SK-N-MC (cell line): ENCODE measurements around the gene PLA2G4C.
A peak's percentile ranks its signal among the peaks of the same experiment; 100 is the strongest.
"Not testable (repeated sequence)": the region's sequence is repeated elsewhere in the genome, so short reads cannot be mapped to it uniquely, and the experiment has no call there.

Source experiments
- DNase-seq: peaks from one replicate; pipeline ENCODE4 v3.0.0-alpha.2; 2011; ENCODE audit warnings: low read depth, low spot score
- H3K27ac ChIP-seq: fragments of 200-600 bp; sonication (generic); 2 replicates; pipeline ENCODE4 v1.5.1; 2016; ENCODE audit warnings: mixed run types
- H3K36me3 ChIP-seq: fragments of 200-600 bp; sonication (generic); 2 replicates; pipeline ENCODE4 v1.6.1; 2017; ENCODE audit warnings: antibody characterized with exemption, low read length, mixed read lengths; ENCODE audit not compliant: insufficient read depth
- H3K4me3 ChIP-seq: fragments of 200-600 bp; sonication (generic); 2 replicates; pipeline ENCODE4 v1.5.1; 2016
- H3K9ac ChIP-seq: fragments of 200-600 bp; sonication (generic); 2 replicates; pipeline ENCODE4 v1.8.0; 2017; ENCODE audit warnings: mixed run types, mixed read lengths; ENCODE audit not compliant: insufficient read length
- H3K9me3 ChIP-seq: fragments of 200-600 bp; sonication (generic); 2 replicates; pipeline ENCODE4 v1.6.1; 2017; ENCODE audit warnings: low read depth, mild to moderate bottlenecking, antibody characterized with exemption, low read length, moderate library complexity, mixed read lengths
- EZH2 ChIP-seq: fragments of 200-600 bp; sonication (generic); IDR thresholded peaks from one replicate; pipeline ENCODE4 v1.6.1; 2017; ENCODE audit warnings: antibody characterized with exemption
- FOXP2 ChIP-seq: optimal IDR thresholded peaks from 2 replicates; pipeline ENCODE3; 2011; ENCODE audit warnings: mild to moderate bottlenecking, moderate library complexity; ENCODE audit not compliant: insufficient read depth; ENCODE audit errors: extremely low read length, control extremely low read depth
- POLR2AphosphoS5 ChIP-seq: IDR thresholded peaks from 2 replicates; pipeline ENCODE4 v1.6.1; 2012; ENCODE audit warnings: mild to moderate bottlenecking, low read depth, low read length, borderline replicate concordance

The PLA2G4C gene

DNA sequence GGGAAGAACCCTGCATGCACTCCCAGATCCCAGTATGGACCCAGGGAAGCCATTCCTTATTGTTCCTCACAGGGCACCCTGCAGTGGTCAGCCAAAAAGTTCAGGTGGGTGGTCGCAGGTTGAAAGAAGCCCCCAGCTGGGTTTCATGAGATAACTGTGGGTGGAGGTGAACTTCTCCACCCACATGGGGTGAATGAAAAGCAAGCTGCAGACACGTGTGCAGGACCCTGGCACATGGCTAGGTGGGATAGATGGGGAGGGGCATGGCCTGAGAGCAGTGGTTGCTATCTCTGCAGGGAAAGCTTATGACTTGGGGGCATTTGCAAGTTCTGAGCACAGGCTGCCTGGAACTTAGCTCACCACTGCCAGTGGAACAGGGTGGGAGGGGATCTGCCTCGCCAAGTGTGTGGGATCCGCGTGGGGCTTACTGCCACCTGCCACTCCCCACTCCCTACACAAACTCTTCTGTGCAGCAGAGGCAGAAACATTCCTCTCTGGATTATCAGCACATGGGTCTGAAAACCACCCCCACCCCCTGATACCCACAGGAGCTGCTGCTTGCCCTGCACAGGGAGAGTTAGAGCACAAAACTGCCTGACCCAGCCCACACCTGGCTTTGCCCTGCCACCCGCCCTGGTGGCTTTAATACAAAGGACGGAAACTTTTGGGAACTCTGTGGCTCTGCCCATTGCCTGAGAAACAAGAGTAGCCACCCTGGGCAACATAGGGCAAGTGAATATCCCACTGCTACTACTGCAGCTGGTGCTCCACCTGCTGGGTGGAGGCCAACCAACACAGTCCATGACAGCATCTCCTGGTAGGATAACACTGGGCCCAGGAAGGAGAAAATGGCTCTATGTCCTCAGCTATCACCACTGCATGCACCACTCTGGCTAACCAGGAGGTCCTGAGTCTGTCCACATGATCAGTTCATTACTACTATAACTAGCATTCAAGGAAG, 24.4 kb downstream of the PLA2G4C start:
- Histone ChIP-seq H3K4me3 (peak overlapping the region; percentile 40; the same call in 1 of the 2 replicates), H3K27ac (peak overlapping the region; percentile 96), H3K9ac (peak overlapping the region; percentile 33), H3K36me3 (no peaks in the 10 kb centered on the region), H3K9me3 (no peaks in the 10 kb centered on the region)
- TF ChIP-seq FOXP2 = no peak
- no peak for TF ChIP-seq POLR2AphosphoS5
- no peak for TF ChIP-seq EZH2
- DNase-seq = no peak

GRCh38 chr19:48085076-48085475, 25.5 kb downstream of the PLA2G4C start:
- H3K27ac ChIP-seq = peak overlapping the region; percentile 96
- H3K9ac ChIP-seq = peak overlapping the region; percentile 33
- no peaks in the 10 kb centered on the region for H3K36me3 ChIP-seq
- no peaks in the 10 kb centered on the region for H3K9me3 ChIP-seq
- H3K4me3 ChIP-seq = peak overlapping the region; percentile 20
- DNase-seq = no peak
- TF ChIP-seq POLR2AphosphoS5 = no peak
- no peak for TF ChIP-seq FOXP2
- TF ChIP-seq EZH2 = no peak

DNA sequence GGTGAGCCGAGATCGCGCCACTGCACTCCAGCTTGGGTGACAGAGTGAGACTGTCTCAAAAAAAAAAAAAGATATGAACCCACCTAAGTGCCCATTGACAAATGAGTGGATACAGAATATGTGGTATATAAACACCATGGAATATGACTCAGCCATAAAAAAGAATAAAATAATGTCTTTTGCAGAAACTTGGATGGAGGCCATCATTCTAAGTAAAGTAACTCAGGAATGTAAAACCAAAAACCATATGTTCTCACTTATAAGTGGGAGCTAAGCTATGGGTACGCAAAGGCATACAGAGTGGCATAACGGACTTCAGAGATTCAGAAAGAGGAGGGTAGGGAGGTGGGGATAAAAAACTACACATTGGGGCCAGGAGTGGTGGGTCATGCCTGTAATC, 29.5 kb downstream of the PLA2G4C start:
- TF ChIP-seq FOXP2 (no peak), POLR2AphosphoS5 (no peak), EZH2 (no peak)
- DNase-seq = no peak

DNA sequence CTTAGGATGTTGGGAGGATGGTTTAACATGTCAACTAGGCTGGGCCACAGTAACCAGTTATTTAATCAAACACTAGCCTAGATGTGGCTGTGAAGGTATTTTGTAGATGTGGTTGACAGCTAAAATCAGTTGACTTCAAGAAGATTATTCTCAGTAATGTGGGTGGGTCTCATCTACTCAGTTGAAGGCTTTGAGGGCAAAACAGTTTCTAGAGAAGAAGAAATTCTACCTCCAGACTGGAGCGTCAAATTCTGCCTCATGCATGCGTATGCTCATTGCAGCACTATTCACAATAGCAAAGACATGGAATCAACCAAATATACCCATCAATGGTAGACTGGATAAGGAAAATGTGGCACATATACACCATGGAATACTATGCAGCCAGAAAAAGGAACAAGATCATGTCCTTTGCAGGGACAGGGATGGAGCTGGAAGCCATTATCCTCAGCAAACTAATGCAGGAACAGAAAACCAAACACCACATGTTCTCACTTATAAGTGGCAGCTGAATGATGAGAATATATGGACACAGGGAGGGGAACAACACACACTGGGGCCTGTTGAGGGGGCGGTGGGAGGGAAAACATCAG, 40.3 kb downstream of the PLA2G4C start:
- DNase-seq, H3K36me3 ChIP-seq, H3K9me3 ChIP-seq, H3K9ac ChIP-seq, H3K27ac ChIP-seq, H3K4me3 ChIP-seq: not testable (repeated sequence)

More for the DNA sequence above, 29.5 kb downstream of the PLA2G4C start:
- Histone ChIP-seq H3K9me3 (no peaks in the 10 kb centered on the region), H3K36me3 (no peaks in the 10 kb centered on the region), H3K27ac (no peak overlapping the region), H3K9ac (no peak overlapping the region), H3K4me3 (no peak overlapping the region)

- H3K4me3 ChIP-seq = no peak overlapping the region
- no peaks in the 10 kb centered on the region for H3K36me3 ChIP-seq
- H3K9ac ChIP-seq = no peak overlapping the region
- no peak for TF ChIP-seq POLR2AphosphoS5
- no peak for TF ChIP-seq FOXP2
- no peak for TF ChIP-seq EZH2
- H3K27ac ChIP-seq = no peak overlapping the region
- H3K9me3 ChIP-seq = no peaks in the 10 kb centered on the region
- no peak for DNase-seq
Observed at GRCh38 chr19:48069435-48069834, 41.2 kb downstream of the PLA2G4C start.

- no peak for TF ChIP-seq EZH2
- TF ChIP-seq POLR2AphosphoS5 = no peak
- TF ChIP-seq FOXP2 = no peak
- DNase-seq = no peak
- Histone ChIP-seq H3K4me3 (no peak overlapping the region), H3K36me3 (no peaks in the 10 kb centered on the region), H3K27ac (no peak overlapping the region), H3K9me3 (no peaks in the 10 kb centered on the region), H3K9ac (no peak overlapping the region)
Observed at GRCh38 chr19:48064509-48064908, 46.1 kb downstream of the PLA2G4C start.

DNA sequence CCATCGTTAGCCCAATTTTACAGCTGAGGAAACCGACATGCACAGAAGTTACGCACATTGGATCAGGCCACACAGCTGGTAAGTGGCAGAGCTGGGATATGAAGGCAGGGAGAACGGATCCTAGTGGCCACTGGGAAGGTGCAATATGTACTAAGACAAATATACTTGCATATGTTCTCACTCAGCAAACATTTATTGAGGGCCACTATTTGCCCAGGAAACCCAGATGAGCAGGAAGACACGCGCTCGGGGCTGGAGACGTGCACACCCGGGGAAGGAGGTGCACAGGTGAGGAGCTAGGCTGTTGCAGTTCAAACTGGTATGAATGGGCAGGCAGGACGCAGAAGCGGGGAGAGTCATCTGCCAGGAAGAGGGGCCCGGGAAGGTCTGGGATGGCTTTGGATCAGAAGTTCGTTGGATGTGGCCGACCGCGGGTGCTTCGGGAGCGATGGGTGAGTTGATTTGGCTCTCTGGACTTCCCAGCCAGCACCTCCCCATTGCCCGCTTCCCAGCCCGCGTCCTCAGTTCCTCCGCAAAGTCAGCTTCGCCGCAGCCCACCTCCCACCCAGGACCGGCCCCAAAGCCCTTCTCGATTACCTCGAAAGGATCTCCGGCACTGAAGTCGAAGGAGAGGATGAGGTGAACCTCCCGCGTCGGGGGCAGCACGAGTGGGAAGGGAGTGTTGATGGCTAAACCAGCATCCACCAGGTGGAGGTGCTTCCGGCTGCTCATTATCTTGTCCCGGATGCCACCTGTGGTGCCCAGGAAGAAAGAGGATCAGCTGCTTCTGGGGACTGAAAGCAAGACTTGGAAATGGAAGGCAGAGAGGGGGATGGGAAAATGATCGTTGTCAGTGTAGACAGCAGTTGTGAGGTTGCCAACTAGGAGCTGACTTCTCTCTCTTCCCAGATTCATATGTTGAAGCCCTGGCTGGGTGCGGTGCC, 48.9 kb downstream of the PLA2G4C start:
- Histone ChIP-seq H3K36me3 (no peaks in the 10 kb centered on the region), H3K9me3 (no peaks in the 10 kb centered on the region), H3K9ac (no peak overlapping the region), H3K4me3 (no peak overlapping the region), H3K27ac (no peak overlapping the region)
- TF ChIP-seq EZH2 = no peak
- TF ChIP-seq FOXP2 = no peak
- TF ChIP-seq POLR2AphosphoS5 = no peak
- DNase-seq = no peak

DNA sequence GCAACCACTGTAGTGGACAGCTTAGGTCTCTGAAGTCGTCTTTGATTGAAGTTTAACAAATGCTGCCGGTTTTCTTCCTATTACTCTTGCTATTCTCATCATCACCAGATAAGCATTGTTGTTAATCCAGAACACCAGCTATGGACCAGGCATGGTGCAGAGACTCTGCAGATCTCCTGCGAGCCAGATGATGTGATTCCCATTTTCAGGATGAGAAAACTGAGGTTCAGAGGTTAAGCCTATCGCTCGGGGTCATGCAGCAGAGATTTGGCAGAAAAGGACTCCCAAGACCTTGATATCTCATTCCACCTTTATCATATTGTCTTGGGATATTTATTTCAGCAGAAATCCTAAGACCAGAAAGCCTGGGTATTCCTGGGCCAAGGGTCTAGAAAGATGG, 50.2 kb downstream of the PLA2G4C start:
- H3K4me3 ChIP-seq = no peak overlapping the region
- H3K9ac ChIP-seq = no peak overlapping the region
- no peaks in the 10 kb centered on the region for H3K9me3 ChIP-seq
- TF ChIP-seq POLR2AphosphoS5 = no peak
- no peak for DNase-seq
- no peak overlapping the region for H3K27ac ChIP-seq
- H3K36me3 ChIP-seq = no peaks in the 10 kb centered on the region
